Osteoblast (primary cell): ENCODE data around the gene PTF1A. TPM values are rescaled to one million over a fixed set of nuclear protein-coding genes. Genes with fewer than 3 reads are reported as not detected.

Source experiments
- DNase-seq: peaks from one replicate; pipeline ENCODE4 v3.0.0; 2011; ENCODE audit warnings: low spot score, mixed read lengths; ENCODE audit not compliant: insufficient read length; ENCODE audit errors: missing footprints
- H2AFZ ChIP-seq: 2 replicates; pipeline ENCODE4 v1.6.0; 2011; ENCODE audit warnings: mild to moderate bottlenecking, low read length
- H3K27ac ChIP-seq: 2 replicates; pipeline ENCODE4 v1.5.1; 2011; ENCODE audit warnings: mild to moderate bottlenecking, low read depth, low read length, moderate library complexity
- H3K27me3 ChIP-seq: 2 replicates; pipeline ENCODE4 v1.6.0; 2012; ENCODE audit warnings: mild to moderate bottlenecking, control low read depth, inconsistent platforms, low read length, moderate library complexity; ENCODE audit not compliant: insufficient read depth
- H3K36me3 ChIP-seq: 2 replicates; pipeline ENCODE4 v1.5.1; 2011; ENCODE audit warnings: mild to moderate bottlenecking, low read length, control low read depth, moderate library complexity; ENCODE audit not compliant: insufficient read depth
- H3K4me1 ChIP-seq: 2 replicates; pipeline ENCODE4 v1.5.1; 2011; ENCODE audit warnings: mild to moderate bottlenecking, low read length, control low read depth, moderate library complexity; ENCODE audit not compliant: insufficient read depth
- H3K4me2 ChIP-seq: 2 replicates; pipeline ENCODE4 v1.6.0; 2011; ENCODE audit warnings: mild to moderate bottlenecking, low read length; ENCODE audit not compliant: insufficient read depth
- H3K4me3 ChIP-seq: fragments of 200-600 bp; sonication (generic); 3 replicates; pipeline ENCODE4 v1.5.1; 2012; ENCODE audit warnings: mild to moderate bottlenecking, low read length, inconsistent platforms; ENCODE audit not compliant: insufficient read depth
- H3K79me2 ChIP-seq: 2 replicates; pipeline ENCODE4 v1.6.0; 2012; ENCODE audit warnings: mild to moderate bottlenecking, low read length, control low read depth, inconsistent platforms; ENCODE audit not compliant: insufficient read depth
- H3K9me3 ChIP-seq: 2 replicates; pipeline ENCODE4 v1.5.1; 2011; ENCODE audit warnings: low read depth, low read length, control low read depth
- H4K20me1 ChIP-seq: 2 replicates; pipeline ENCODE4 v1.6.0; 2012; ENCODE audit warnings: mild to moderate bottlenecking, low read length, control low read depth; ENCODE audit not compliant: insufficient read depth
- total RNA-seq: library from RNA; depleted of rRNA; stranded (reverse); fragments of >200 nt; gene quantifications from 2 replicates; pipeline ENCODE4 v1.2.3, GENCODE V29; 2012
- TF ChIP-seq, protein P1 (sequence below): IDR thresholded peaks from 2 replicates; pipeline ENCODE4 v1.5.1; 2011; ENCODE audit warnings: mild to moderate bottlenecking, low read depth, low read length, moderate library complexity; ENCODE audit errors: extremely low read depth

PTF1A gene
- total RNA-seq, 1 donor = not detected

DNA sequence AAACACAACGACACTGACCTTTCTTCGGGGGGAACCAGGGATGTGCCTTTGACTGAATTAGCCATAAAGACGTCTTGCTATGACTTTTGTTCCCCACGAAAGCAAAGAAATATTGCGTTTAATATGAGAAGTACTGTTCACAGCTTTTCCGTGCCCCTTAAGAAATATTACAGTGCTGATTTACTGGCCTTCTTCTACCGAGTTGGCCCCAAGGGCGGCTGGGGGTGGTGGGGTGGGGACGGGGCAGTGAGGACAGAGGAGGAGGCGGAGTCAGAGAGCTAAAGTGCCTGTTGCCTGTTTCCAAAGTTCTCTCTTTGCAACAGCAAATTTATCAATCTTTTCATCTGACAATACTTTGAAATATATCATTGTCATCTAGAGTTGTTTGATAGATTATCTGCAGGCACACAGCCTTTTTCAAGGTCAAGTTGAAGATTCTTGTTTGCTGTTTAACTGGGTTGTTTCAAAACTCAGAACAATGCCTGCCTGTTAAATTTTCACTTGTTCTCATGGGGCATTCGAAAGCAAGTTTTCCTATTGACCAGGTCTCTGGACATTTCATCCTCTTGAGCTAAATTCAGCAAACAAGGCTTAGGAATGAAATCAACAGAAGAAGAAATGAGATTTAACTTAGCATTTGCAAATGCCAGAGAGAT, 9.0 kb downstream of the PTF1A start:
- no peaks in the 10 kb centered on the region for H3K9me3 ChIP-seq
- TF ChIP-seq, protein P1, sequence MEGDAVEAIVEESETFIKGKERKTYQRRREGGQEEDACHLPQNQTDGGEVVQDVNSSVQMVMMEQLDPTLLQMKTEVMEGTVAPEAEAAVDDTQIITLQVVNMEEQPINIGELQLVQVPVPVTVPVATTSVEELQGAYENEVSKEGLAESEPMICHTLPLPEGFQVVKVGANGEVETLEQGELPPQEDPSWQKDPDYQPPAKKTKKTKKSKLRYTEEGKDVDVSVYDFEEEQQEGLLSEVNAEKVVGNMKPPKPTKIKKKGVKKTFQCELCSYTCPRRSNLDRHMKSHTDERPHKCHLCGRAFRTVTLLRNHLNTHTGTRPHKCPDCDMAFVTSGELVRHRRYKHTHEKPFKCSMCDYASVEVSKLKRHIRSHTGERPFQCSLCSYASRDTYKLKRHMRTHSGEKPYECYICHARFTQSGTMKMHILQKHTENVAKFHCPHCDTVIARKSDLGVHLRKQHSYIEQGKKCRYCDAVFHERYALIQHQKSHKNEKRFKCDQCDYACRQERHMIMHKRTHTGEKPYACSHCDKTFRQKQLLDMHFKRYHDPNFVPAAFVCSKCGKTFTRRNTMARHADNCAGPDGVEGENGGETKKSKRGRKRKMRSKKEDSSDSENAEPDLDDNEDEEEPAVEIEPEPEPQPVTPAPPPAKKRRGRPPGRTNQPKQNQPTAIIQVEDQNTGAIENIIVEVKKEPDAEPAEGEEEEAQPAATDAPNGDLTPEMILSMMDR = no peak
- no peak overlapping the region for H3K4me2 ChIP-seq
- no peak overlapping the region for H2AFZ ChIP-seq
- H3K4me3 ChIP-seq = no peak overlapping the region
- H3K27ac ChIP-seq = no peak overlapping the region
- H3K36me3 ChIP-seq = no peaks in the 10 kb centered on the region
- H3K27me3 ChIP-seq = peaks cover 34% of the 10 kb centered on the region
- no peaks in the 10 kb centered on the region for H3K79me2 ChIP-seq
- no peaks in the 10 kb centered on the region for H4K20me1 ChIP-seq
- no peaks in the 10 kb centered on the region for H3K4me1 ChIP-seq
- peak; percentile 66 for DNase-seq

DNA sequence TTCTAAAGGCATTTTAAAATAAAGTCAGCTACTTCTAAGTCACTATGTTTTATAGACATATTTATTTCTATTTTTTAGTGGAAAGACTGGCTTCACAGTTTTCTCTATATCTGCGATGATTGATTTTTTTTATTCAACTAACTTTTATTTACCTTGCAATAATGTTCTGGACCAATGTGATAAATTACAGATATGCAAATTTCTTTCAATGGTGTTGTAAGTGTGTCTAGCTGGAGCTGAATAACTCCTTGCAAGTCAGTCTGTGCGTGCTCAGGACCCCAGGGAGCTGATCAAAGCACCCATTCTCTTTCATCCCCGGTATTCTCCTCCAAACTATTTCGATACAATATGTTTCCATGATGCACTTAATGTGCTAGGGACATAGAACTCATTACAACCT, 9.7 kb downstream of the PTF1A start:
- peak; percentile 56 for DNase-seq
- Histone ChIP-seq H3K9me3 (no peaks in the 10 kb centered on the region), H3K4me3 (no peak overlapping the region), H4K20me1 (no peaks in the 10 kb centered on the region), H3K4me1 (no peaks in the 10 kb centered on the region), H3K27me3 (peaks cover 29% of the 10 kb centered on the region), H3K36me3 (no peaks in the 10 kb centered on the region), H3K27ac (no peak overlapping the region), H3K79me2 (no peaks in the 10 kb centered on the region), H3K4me2 (no peak overlapping the region), H2AFZ (no peak overlapping the region)
- TF ChIP-seq, protein P1 = no peak

DNA sequence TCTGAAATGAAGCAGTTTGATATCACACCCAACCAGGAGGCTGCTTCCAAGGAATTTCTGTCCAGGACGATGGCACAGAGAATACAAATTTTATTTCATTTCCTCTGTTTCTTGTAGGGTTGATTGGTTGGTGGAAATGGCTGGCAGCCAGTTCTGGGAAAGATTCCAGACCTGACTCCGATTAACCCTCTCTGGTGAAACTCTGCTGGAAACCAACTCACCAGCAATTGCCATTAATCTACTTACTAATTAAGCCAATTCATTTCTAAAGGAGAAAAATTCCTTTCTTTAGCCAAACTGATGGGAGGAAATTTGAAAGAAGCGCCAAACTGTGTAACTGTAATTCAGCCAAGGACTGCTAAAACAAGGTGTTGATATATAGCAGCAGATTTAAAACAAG, 10.7 kb downstream of the PTF1A start:
- peaks cover 23% of the 10 kb centered on the region for H3K27me3 ChIP-seq

More for the DNA sequence above, 10.7 kb downstream of the PTF1A start:
- no peaks in the 10 kb centered on the region for H3K9me3 ChIP-seq
- H3K79me2 ChIP-seq = no peaks in the 10 kb centered on the region
- H3K4me1 ChIP-seq = no peaks in the 10 kb centered on the region
- no peak overlapping the region for H3K4me2 ChIP-seq
- TF ChIP-seq, protein P1 = no peak
- H4K20me1 ChIP-seq = no peaks in the 10 kb centered on the region
- no peak overlapping the region for H3K4me3 ChIP-seq
- no peak overlapping the region for H3K27ac ChIP-seq
- no peaks in the 10 kb centered on the region for H3K36me3 ChIP-seq
- DNase-seq = no peak
- no peak overlapping the region for H2AFZ ChIP-seq
